SH-SY5Y (cell line): Measurements from ENCODE around the gene RANGAP1.

Source experiments
- GATA2 ChIP-seq: IDR thresholded peaks from 2 replicates; pipeline ENCODE4 v1.6.1; 2011; ENCODE audit warnings: mild to moderate bottlenecking, low read depth, low read length
- GATA3 ChIP-seq: IDR thresholded peaks from 2 replicates; pipeline ENCODE4 v1.6.1; 2011; ENCODE audit warnings: low read depth, mild to moderate bottlenecking, low read length, moderate library complexity

DNA sequence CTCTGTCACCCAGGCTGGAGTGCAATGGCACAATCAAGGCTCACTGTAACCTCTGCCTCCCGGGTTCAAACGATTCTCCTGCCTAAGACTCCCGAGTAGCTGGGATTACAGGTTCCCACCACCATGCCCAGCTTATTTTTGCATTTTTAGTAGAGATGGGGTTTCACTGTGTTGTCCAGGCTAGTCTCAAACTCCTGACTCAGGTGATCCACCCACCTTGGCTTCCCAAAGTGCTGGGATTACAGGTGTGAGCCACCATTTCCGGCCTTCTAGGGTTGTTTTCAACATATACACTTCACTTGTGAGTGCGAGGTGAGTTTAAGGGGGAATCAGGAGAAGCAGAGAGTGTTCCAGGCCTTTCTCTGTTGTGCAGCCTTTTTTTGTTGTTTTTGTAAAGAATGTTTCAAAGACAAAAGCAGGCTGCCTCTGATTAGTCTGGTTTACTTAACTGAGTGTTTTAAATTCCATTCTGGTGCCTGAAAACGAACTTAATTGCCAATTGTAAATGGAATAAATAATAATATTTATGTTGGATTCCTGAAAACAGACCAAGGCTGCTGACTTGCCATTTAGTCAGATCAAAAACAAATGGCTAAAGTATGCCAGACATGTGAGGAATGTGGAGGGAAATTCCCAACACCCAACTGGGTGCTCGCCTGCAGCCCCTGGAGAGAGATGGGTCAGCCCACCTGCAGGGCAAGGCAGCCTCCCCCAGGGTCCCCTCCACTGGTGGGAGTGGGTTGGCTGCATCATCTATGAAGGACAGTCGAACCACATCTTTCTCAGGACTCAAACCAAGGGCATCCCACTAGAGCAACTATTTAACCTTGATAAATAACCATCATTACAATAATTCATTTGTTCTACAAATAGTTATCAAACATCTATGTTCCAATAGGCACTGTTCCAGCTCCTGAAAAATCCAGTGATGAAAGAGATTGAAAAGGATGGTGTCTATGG is 4.6 kb upstream of the RANGAP1 start:
- TF ChIP-seq GATA2 (no peak), GATA3 (no peak)
